DND-41 (cell line): ENCODE results near the gene MAL.

Source experiments
- CTCF ChIP-seq: IDR thresholded peaks from 2 replicates; pipeline ENCODE4 v1.5.1; 2012; ENCODE audit warnings: borderline replicate concordance, low read length, moderate library complexity, mild to moderate bottlenecking; ENCODE audit not compliant: poor library complexity, severe bottlenecking; ENCODE audit errors: extremely low read depth
- EZH2 ChIP-seq: IDR thresholded peaks from 3 replicates; pipeline ENCODE4 v1.6.1; 2012; ENCODE audit warnings: borderline replicate concordance, low read depth, mild to moderate bottlenecking, moderate library complexity, low read length, inconsistent platforms; ENCODE audit not compliant: severe bottlenecking

- TF ChIP-seq CTCF, result no peak
- TF ChIP-seq EZH2, result no peak
Measured at GRCh38 chr2:95005726-95006125, 19.8 kb upstream of the MAL start.
